A549 (cell line): Measurements from ENCODE around the gene MED1.
"Not testable (repeated sequence)": the region's sequence is repeated elsewhere in the genome, so short reads cannot be mapped to it uniquely, and the experiment has no call there.

Source experiments
- EP300 ChIP-seq, 2 experiments: fragments of >200 bp; sonication (Bioruptor Twin); formaldehyde crosslinking; IDR thresholded peaks; 2 replicates in 1 of 2; 3 replicates in 1 of 2; pipeline ENCODE4 v1.6.1; 2016 to 2017
- HOXA7 ChIP-seq: fragments of 250-450 bp; sonication (Bioruptor Pico); IDR thresholded peaks from 2 replicates; pipeline ENCODE4 v1.5.0; 2020; ENCODE audit warnings: mild to moderate bottlenecking, moderate library complexity
- JUN ChIP-seq, 2 experiments: fragments of >200 bp; sonication (Bioruptor Twin); formaldehyde crosslinking; IDR thresholded peaks; 2 replicates in 1 of 2; 3 replicates in 1 of 2; pipeline ENCODE4 v1.6.1; 2016 to 2017
- NFE2L2 ChIP-seq: fragments of 150-350 bp; conservative IDR thresholded peaks from 2 replicates; pipeline ENCODE4 v1.6.1; 2014; ENCODE audit warnings: low read length
- NR3C1 ChIP-seq: fragments of >200 bp; sonication (Bioruptor Twin); formaldehyde crosslinking; IDR thresholded peaks from 3 replicates; pipeline ENCODE4 v1.6.1; 2017
- POLR2A ChIP-seq: IDR thresholded peaks from 2 replicates; pipeline ENCODE4 v1.6.1; 2012; ENCODE audit warnings: mild to moderate bottlenecking, low read length
- TF ChIP-seq, protein P1 (sequence below): fragments of >200 bp; sonication (Bioruptor Twin); formaldehyde crosslinking; IDR thresholded peaks from 3 replicates; pipeline ENCODE4 v1.6.1; 2016
- TF ChIP-seq, protein P2 (sequence below): fragments of >200 bp; sonication (Bioruptor Twin); formaldehyde crosslinking; IDR thresholded peaks from 3 replicates; pipeline ENCODE4 v1.5.1; 2016
- TF ChIP-seq, protein P3 (sequence below): fragments of 250-450 bp; sonication (Bioruptor Pico); IDR thresholded peaks from 2 replicates; pipeline ENCODE4 v1.5.0; 2020; ENCODE audit warnings: low read depth, mild to moderate bottlenecking, moderate library complexity
- TF ChIP-seq, protein P4 (sequence below): fragments of 200-600 bp; sonication (generic); IDR thresholded peaks from 2 replicates; pipeline ENCODE4 v1.6.1; 2016; ENCODE audit warnings: antibody characterized with exemption, mild to moderate bottlenecking, moderate library complexity

DNA sequence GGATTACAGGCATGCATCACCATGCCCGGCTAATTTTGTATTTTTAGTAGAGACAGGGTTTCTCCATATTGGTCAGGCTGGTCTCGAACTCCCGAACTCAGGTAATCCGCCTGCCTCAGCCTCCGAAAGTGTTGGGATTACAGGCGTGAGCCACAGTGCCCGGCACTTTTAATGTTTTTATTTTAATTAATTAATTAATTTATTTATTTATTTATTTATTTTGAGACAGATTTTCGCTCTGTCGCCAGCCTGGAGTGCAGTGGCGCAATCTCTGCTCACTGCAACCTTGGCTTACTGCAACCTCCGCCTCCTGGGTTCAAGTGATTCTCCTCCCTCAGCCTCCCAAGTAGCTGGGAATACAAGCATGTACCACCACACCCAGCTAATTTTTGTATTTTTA, 17.5 kb upstream of the MED1 start:
- TF ChIP-seq, protein P1, sequence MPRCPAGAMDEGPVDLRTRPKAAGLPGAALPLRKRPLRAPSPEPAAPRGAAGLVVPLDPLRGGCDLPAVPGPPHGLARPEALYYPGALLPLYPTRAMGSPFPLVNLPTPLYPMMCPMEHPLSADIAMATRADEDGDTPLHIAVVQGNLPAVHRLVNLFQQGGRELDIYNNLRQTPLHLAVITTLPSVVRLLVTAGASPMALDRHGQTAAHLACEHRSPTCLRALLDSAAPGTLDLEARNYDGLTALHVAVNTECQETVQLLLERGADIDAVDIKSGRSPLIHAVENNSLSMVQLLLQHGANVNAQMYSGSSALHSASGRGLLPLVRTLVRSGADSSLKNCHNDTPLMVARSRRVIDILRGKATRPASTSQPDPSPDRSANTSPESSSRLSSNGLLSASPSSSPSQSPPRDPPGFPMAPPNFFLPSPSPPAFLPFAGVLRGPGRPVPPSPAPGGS, result not testable (repeated sequence)
- not testable (repeated sequence) for TF ChIP-seq EP300 (IDR thresholded peaks at IDR 0.05); HOXA7 (CRISPR knock-in tag); NR3C1; POLR2A; NFE2L2; JUN (IDR thresholded peaks at IDR 0.05)
- TF ChIP-seq, protein P2, sequence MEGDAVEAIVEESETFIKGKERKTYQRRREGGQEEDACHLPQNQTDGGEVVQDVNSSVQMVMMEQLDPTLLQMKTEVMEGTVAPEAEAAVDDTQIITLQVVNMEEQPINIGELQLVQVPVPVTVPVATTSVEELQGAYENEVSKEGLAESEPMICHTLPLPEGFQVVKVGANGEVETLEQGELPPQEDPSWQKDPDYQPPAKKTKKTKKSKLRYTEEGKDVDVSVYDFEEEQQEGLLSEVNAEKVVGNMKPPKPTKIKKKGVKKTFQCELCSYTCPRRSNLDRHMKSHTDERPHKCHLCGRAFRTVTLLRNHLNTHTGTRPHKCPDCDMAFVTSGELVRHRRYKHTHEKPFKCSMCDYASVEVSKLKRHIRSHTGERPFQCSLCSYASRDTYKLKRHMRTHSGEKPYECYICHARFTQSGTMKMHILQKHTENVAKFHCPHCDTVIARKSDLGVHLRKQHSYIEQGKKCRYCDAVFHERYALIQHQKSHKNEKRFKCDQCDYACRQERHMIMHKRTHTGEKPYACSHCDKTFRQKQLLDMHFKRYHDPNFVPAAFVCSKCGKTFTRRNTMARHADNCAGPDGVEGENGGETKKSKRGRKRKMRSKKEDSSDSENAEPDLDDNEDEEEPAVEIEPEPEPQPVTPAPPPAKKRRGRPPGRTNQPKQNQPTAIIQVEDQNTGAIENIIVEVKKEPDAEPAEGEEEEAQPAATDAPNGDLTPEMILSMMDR, result not testable (repeated sequence)
- TF ChIP-seq, protein P3, sequence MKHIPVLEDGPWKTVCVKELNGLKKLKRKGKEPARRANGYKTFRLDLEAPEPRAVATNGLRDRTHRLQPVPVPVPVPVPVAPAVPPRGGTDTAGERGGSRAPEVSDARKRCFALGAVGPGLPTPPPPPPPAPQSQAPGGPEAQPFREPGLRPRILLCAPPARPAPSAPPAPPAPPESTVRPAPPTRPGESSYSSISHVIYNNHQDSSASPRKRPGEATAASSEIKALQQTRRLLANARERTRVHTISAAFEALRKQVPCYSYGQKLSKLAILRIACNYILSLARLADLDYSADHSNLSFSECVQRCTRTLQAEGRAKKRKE (CRISPR knock-in tag), result not testable (repeated sequence)
- TF ChIP-seq, protein P4, sequence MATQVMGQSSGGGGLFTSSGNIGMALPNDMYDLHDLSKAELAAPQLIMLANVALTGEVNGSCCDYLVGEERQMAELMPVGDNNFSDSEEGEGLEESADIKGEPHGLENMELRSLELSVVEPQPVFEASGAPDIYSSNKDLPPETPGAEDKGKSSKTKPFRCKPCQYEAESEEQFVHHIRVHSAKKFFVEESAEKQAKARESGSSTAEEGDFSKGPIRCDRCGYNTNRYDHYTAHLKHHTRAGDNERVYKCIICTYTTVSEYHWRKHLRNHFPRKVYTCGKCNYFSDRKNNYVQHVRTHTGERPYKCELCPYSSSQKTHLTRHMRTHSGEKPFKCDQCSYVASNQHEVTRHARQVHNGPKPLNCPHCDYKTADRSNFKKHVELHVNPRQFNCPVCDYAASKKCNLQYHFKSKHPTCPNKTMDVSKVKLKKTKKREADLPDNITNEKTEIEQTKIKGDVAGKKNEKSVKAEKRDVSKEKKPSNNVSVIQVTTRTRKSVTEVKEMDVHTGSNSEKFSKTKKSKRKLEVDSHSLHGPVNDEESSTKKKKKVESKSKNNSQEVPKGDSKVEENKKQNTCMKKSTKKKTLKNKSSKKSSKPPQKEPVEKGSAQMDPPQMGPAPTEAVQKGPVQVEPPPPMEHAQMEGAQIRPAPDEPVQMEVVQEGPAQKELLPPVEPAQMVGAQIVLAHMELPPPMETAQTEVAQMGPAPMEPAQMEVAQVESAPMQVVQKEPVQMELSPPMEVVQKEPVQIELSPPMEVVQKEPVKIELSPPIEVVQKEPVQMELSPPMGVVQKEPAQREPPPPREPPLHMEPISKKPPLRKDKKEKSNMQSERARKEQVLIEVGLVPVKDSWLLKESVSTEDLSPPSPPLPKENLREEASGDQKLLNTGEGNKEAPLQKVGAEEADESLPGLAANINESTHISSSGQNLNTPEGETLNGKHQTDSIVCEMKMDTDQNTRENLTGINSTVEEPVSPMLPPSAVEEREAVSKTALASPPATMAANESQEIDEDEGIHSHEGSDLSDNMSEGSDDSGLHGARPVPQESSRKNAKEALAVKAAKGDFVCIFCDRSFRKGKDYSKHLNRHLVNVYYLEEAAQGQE, result not testable (repeated sequence)
